Smooth muscle cell (in vitro differentiated cells): ENCODE data around the gene PPP1R14D. TPM values are rescaled to one million over a fixed set of nuclear protein-coding genes. Genes with fewer than 3 reads are reported as not detected.

Source experiments
- DNase-seq: peaks from one replicate; lab custom pipeline; 2025; ENCODE audit not compliant: unreplicated experiment; lab: John Stamatoyannopoulos, UW
- H2AFZ ChIP-seq: fragments of 200-600 bp; sonication (generic); 2 replicates; pipeline ENCODE4 v1.6.0; 2016; ENCODE audit warnings: antibody characterized with exemption, low read depth, mild to moderate bottlenecking
- H3F3A ChIP-seq: fragments of 200-600 bp; sonication (generic); 2 replicates; pipeline ENCODE4 v1.6.0; 2017; ENCODE audit warnings: antibody characterized with exemption, low read depth
- H3K27ac ChIP-seq: fragments of 200-600 bp; sonication (generic); 2 replicates; pipeline ENCODE4 v1.5.1; 2016; ENCODE audit warnings: low read depth, mild to moderate bottlenecking
- H3K27me3 ChIP-seq: fragments of 200-600 bp; sonication (generic); 2 replicates; pipeline ENCODE4 v1.6.1; 2016; ENCODE audit warnings: low read depth, mild to moderate bottlenecking
- H3K36me3 ChIP-seq: fragments of 200-600 bp; sonication (generic); 2 replicates; pipeline ENCODE4 v1.5.1; 2016; ENCODE audit warnings: low read depth
- H3K4me1 ChIP-seq: fragments of 200-600 bp; sonication (generic); 2 replicates; pipeline ENCODE4 v1.5.1; 2016; ENCODE audit warnings: low read depth
- H3K4me2 ChIP-seq: fragments of 200-600 bp; sonication (generic); 2 replicates; pipeline ENCODE4 v1.6.0; 2016; ENCODE audit warnings: mild to moderate bottlenecking
- H3K4me3 ChIP-seq: fragments of 200-600 bp; sonication (generic); 2 replicates; pipeline ENCODE4 v1.5.1; 2016; ENCODE audit warnings: mild to moderate bottlenecking
- H3K79me2 ChIP-seq: fragments of 200-600 bp; sonication (generic); 2 replicates; pipeline ENCODE4 v1.6.0; 2016; ENCODE audit warnings: low read depth, mild to moderate bottlenecking
- H3K9ac ChIP-seq: fragments of 200-600 bp; sonication (generic); 2 replicates; pipeline ENCODE4 v1.6.0; 2016; ENCODE audit warnings: low read depth
- H3K9me3 ChIP-seq: fragments of 200-600 bp; sonication (generic); replicated peaks from 2 replicates; pipeline ENCODE4 v1.5.1; 2016; ENCODE audit warnings: low read depth
- H4K20me1 ChIP-seq: fragments of 200-600 bp; sonication (generic); 2 replicates; pipeline ENCODE4 v1.6.0; 2016; ENCODE audit warnings: low read depth
- WGBS: methylation state at CpG from one replicate; pipeline ENCODE4 v1.1.7; 2016; ENCODE audit warnings: low lambda C conversion rate; 5-methylcytosine and 5-hydroxymethylcytosine counted together
- polyA plus RNA-seq: library from polyadenylated mRNA; unstranded; fragments of >200 nt; fragmentation: Nextera tagmentation; extraction: Ambion mirVana; gene quantifications from 2 replicates; pipeline ENCODE4 v1.2.1, GENCODE V29; 2016
- total RNA-seq: library from RNA; depleted of rRNA; stranded (reverse); fragments of >200 nt; gene quantifications from 2 replicates; pipeline ENCODE4 v1.2.3, GENCODE V29; 2014
- TF ChIP-seq, protein P1 (sequence below): fragments of 200-600 bp; sonication (generic); IDR thresholded peaks from 2 replicates; pipeline ENCODE4 v1.5.1; 2017; ENCODE audit warnings: borderline replicate concordance, mild to moderate bottlenecking, antibody characterized with exemption; ENCODE audit not compliant: insufficient read depth, poor library complexity, severe bottlenecking

PPP1R14D gene
- total and polyA plus RNA-seq, 2 experiments from 2014 or later: not detected

GRCh38 chr15:40785814-40786213 lies 42.7 kb downstream of the PPP1R14D start:
- Histone ChIP-seq H3K9ac (no peak overlapping the region), H3K36me3 (no peaks in the 10 kb centered on the region), H2AFZ (no peak overlapping the region), H3F3A (no peaks in the 10 kb centered on the region), H3K9me3 (no peaks in the 10 kb centered on the region), H3K79me2 (peaks cover 18% of the 10 kb centered on the region), H3K27ac (peak overlapping the region; percentile 48), H3K4me2 (no peak overlapping the region), H3K4me1 (peaks cover 12% of the 10 kb centered on the region), H4K20me1 (peaks cover 77% of the 10 kb centered on the region), H3K4me3 (no peak overlapping the region), H3K27me3 (no peaks in the 10 kb centered on the region)
- DNase-seq: no peak
- TF ChIP-seq, protein P1, sequence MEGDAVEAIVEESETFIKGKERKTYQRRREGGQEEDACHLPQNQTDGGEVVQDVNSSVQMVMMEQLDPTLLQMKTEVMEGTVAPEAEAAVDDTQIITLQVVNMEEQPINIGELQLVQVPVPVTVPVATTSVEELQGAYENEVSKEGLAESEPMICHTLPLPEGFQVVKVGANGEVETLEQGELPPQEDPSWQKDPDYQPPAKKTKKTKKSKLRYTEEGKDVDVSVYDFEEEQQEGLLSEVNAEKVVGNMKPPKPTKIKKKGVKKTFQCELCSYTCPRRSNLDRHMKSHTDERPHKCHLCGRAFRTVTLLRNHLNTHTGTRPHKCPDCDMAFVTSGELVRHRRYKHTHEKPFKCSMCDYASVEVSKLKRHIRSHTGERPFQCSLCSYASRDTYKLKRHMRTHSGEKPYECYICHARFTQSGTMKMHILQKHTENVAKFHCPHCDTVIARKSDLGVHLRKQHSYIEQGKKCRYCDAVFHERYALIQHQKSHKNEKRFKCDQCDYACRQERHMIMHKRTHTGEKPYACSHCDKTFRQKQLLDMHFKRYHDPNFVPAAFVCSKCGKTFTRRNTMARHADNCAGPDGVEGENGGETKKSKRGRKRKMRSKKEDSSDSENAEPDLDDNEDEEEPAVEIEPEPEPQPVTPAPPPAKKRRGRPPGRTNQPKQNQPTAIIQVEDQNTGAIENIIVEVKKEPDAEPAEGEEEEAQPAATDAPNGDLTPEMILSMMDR: no peak
- 74% methylated on average over 2 of the region's 2 CpGs for WGBS

GRCh38 chr15:40785164-40785563 lies 43.3 kb downstream of the PPP1R14D start:
- H2AFZ ChIP-seq: no peak overlapping the region
- H4K20me1 ChIP-seq: peaks cover 77% of the 10 kb centered on the region
- H3K27me3 ChIP-seq: no peaks in the 10 kb centered on the region
- DNase-seq: no peak
- H3K9me3 ChIP-seq: no peaks in the 10 kb centered on the region
- TF ChIP-seq, protein P1: peak; percentile 6
- 89% methylated on average over 3 of the region's 3 CpGs for WGBS
- no peak overlapping the region for H3K4me2 ChIP-seq
- H3K36me3 ChIP-seq: no peaks in the 10 kb centered on the region
- no peak overlapping the region for H3K9ac ChIP-seq
- H3K27ac ChIP-seq: peak overlapping the region; percentile 2
- peaks cover 12% of the 10 kb centered on the region for H3K4me1 ChIP-seq
- H3K79me2 ChIP-seq: peaks cover 18% of the 10 kb centered on the region
- no peak overlapping the region for H3K4me3 ChIP-seq
- H3F3A ChIP-seq: no peaks in the 10 kb centered on the region

- Histone ChIP-seq H3K36me3 (peaks cover under 1% of the 10 kb centered on the region), H3K4me2 (no peak overlapping the region), H3K9me3 (no peaks in the 10 kb centered on the region), H3K27ac (no peak overlapping the region), H3K9ac (no peak overlapping the region), H3K27me3 (no peaks in the 10 kb centered on the region), H3K4me1 (peaks cover 8% of the 10 kb centered on the region), H3K4me3 (no peak overlapping the region), H3K79me2 (peaks cover 10% of the 10 kb centered on the region), H3F3A (no peaks in the 10 kb centered on the region), H2AFZ (no peak overlapping the region), H4K20me1 (peaks cover 68% of the 10 kb centered on the region)
- WGBS: 84% methylated on average over 8 of the region's 8 CpGs
- TF ChIP-seq, protein P1: peak; percentile 49
- no peak for DNase-seq
These were observed 45.8 kb downstream of the PPP1R14D start for GRCh38 chr15:40782609-40783227.
